ENCODE measurements around the gene SNX25.

The SNX25 gene

DNA sequence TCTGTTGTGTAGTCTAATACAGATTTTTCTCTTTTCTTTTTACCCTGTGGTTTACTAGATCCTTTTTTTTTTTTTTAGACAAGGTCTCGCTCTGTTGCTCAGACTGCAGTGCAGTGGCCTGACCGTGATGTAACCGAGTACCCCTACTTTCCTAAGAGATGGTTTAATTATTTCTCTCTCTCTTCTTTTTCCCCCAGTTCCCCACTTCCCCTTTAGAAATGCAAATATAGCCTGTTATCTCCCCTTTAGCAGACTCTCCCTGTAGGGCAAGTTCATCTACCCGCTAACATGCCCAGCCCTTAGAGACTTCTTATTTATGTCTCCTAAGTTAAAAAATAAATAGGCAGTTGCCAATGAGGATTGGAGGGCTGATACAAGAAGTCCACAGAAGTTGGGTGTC lies 4.5 kb downstream of the SNX25 start:
- TF ChIP-seq, protein P1, sequence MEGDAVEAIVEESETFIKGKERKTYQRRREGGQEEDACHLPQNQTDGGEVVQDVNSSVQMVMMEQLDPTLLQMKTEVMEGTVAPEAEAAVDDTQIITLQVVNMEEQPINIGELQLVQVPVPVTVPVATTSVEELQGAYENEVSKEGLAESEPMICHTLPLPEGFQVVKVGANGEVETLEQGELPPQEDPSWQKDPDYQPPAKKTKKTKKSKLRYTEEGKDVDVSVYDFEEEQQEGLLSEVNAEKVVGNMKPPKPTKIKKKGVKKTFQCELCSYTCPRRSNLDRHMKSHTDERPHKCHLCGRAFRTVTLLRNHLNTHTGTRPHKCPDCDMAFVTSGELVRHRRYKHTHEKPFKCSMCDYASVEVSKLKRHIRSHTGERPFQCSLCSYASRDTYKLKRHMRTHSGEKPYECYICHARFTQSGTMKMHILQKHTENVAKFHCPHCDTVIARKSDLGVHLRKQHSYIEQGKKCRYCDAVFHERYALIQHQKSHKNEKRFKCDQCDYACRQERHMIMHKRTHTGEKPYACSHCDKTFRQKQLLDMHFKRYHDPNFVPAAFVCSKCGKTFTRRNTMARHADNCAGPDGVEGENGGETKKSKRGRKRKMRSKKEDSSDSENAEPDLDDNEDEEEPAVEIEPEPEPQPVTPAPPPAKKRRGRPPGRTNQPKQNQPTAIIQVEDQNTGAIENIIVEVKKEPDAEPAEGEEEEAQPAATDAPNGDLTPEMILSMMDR (IDR thresholded peaks at IDR 0.05; ENCODE audit: insufficient read depth, missing control alignments) = no peak
- FAIRE-seq (no peak), DNase-seq (ENCODE audit: insufficient read length, low spot score) (no peak)

DNA sequence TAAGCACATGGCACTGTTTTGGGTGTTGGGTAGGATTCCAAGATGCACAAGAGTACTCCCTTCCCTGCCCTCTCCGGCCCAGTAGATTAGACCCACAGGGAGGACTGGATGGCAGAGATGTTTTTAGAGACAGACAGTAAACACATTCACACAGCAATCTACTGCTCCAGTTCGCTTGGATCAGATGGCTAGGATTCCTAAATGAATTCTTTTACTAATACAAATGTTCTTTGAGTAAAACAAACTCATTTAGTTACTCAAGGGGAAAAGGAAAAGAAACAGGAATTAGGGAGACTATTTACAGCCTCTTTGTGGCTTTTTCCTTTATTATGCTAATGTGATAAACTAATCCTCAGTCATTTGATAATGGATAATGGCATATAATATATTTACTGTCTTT lies 5.9 kb downstream of the SNX25 start:
- TF ChIP-seq, protein P1 (IDR thresholded peaks at IDR 0.05; ENCODE audit: insufficient read depth, missing control alignments) = no peak
- FAIRE-seq (no peak), DNase-seq (ENCODE audit: insufficient read length, low spot score) (no peak)

DNA sequence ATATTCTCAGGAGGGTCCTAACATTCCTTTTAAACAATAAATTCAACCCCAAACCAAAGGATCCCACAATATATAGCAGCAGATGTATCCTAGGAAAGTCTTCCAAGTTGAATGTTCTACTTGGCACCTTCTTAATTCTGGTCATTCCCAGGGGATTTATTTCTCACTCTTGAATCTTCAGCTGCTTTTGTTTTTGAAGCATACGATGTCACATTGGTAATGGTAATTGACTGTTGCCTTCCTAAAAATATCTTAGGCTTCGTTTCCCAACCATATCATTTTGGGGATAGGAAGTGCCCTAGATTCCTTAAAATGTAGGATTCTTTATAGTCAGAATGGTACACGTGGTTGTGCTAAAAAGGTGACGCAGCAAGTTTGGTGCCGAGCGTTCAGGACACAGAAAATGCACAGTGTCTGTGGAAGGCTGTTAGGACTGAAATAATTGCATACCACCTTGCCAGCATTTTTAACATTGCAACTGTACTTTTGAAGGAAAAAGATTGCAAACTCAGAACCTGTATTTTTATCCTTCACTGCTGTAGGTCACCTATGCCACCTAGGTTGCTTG lies 8.1 kb downstream of the SNX25 start:
- DNase-seq (ENCODE audit: insufficient read length, low spot score) = no peak
- no peak for FAIRE-seq
- TF ChIP-seq, protein P1 (IDR thresholded peaks at IDR 0.05; ENCODE audit: insufficient read depth, missing control alignments) = no peak

DNA sequence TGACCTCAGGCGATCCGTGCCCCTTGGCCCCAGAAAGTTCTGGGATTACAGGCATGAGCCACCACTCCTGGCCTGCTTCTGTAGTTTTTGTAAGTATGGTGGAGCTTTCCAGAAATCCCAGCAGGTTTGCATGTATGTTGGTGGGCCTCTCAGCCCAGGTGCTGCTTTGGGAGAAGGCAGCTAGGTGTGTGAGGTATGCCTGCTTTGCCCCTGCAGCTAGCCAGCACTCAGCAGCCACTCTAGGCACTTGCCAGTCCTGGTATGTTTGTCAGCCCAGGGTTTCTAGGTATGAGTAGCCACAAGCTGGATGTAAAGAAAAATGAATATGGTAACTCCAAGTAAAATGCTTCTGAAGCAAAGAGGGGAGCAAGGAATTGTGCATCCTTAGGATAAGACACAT lies 8.9 kb downstream of the SNX25 start:
- no peak for DNase-seq (ENCODE audit: insufficient read length, low spot score)
- TF ChIP-seq, protein P1 (IDR thresholded peaks at IDR 0.05; ENCODE audit: insufficient read depth, missing control alignments) = no peak
- FAIRE-seq = no peak

DNA sequence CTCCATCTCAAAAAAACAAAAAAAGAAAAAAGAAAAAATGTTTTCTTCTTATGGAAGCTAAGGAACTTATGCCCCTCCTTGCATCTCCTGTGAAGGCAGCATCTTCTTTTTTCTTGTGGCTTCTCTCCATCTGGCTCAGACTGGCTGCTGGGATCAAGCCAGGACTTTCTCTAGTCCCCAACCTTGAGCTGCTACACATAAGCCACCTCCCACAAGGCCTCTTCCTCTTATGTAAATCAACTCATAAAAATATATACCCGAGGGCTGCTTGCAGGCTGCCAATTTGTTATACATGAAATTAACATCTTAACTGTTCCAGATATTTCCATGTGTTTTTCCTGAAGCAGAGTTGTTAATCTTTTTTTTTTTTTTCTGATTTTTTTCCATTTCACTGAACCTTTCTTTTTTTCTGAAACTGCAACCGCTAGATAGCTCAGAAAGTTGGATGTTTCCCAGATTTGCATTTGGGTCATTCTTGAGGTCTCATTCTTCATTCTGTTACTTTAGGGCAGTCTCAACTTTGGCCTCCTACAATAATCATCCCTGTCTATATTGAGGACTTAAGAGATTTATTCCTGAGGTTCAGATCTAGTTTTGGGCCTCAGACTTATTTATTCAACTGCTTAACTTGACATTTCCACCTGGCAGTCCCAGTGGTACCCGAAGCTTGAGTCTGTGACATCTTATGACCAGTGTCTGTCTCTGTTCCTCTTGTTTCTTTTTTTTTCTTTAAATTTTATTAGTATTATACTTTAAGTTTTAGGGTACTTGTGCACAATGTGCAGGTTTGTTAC lies 10.3 kb downstream of the SNX25 start:
- TF ChIP-seq, protein P1 (IDR thresholded peaks at IDR 0.05; ENCODE audit: insufficient read depth, missing control alignments) = no peak
- FAIRE-seq (no peak), DNase-seq (ENCODE audit: insufficient read length, low spot score) (no peak)

DNA sequence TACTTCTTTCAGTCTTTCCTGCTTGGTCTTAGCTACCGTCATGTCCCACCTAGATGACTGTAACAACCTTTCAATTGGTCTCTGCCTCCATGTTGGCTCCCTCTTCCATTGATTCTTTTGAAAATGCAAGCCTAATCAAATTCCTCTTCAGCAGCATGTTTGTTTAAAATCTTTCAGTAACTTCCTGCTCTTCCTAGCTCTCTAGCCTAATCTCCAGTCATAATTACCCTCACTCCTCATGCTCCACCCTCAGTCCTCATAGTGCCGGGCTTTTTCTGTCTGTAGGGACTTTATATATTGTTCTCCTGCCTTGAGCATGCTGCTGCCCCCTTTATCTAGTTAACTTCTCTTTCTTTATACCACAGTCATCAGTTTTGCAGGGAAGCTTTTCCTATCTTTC lies 12.1 kb downstream of the SNX25 start:
- FAIRE-seq (no peak), DNase-seq (ENCODE audit: insufficient read length, low spot score) (no peak)
- TF ChIP-seq, protein P1 (IDR thresholded peaks at IDR 0.05; ENCODE audit: insufficient read depth, missing control alignments) = no peak

DNA sequence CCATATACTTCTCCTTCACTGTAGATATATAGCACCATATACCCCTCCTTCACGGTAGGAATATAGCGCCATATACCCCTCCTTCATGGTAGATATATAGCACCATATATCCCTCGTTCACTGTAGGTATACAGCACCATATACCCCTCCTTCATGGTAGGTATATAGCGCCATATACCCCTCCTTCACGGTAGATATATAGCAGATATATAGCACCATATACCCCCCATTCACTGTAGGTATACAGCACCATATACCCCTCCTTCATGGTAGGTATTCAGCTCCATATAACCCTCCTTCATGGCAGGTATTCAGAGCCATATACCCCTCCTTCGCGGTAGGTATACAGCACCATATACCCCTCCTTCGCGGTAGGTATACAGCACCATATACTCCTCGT lies 12.5 kb downstream of the SNX25 start:
- DNase-seq (ENCODE audit: insufficient read length, low spot score) = no peak
- TF ChIP-seq, protein P1 (IDR thresholded peaks at IDR 0.05; ENCODE audit: insufficient read depth, missing control alignments) = no peak
- no peak for FAIRE-seq
